Epidermal melanocyte (primary cell): Measurements from ENCODE around the gene RAMP3.
"Not testable (repeated sequence)": the region's sequence is repeated elsewhere in the genome, so short reads cannot be mapped to it uniquely, and the experiment has no call there.

Experiments used
- DNase-seq: peaks from one replicate; pipeline ENCODE4 v3.0.0; 2011; ENCODE audit warnings: low spot score; ENCODE audit not compliant: insufficient read length

RAMP3 gene

GRCh38 chr7:45131891-45132290, 25.7 kb upstream of the RAMP3 start:
- DNase-seq, result no peak

GRCh38 chr7:45132708-45133320, 24.8 kb upstream of the RAMP3 start:
- no peak for DNase-seq

DNA sequence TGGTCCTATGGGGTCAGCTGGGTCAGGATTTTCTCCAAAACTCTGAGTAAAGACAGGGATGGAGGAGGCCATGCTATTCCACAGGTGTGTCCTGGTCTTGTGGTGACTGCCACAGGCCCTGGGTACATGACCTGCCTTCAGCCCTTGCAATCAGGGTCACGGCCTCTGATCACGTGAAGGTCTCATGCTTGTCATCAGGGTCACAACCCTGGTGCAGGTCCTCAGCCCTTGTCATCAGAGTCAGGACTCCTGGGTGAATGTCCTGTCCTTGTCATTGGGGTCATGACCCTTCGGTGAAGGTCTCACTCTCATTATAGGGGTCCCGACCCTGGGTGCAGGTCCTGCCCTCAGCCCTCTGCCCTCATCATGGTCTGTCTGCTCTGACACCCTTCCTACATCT, 24.2 kb upstream of the RAMP3 start:
- DNase-seq, result no peak

DNA sequence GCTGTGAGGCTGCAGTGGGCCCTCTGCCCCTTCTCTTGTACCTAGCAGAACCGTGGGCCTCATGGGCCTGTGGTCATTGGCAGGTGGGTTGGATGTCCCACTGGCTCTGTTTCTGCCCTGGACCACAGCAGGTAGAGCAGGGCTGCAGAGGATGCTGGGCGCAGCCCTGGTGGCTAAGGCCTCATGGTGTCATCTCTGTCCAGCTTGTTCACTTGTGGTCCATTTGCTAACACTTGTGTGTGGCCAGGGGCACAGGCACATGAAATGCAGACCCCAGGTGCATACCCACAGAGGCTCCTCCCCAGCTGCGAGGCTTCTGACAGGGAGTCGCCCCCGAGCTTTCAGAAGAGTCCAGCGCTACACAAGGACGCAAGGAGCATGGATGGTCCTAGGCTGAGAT, 23.7 kb upstream of the RAMP3 start:
- no peak for DNase-seq

DNA sequence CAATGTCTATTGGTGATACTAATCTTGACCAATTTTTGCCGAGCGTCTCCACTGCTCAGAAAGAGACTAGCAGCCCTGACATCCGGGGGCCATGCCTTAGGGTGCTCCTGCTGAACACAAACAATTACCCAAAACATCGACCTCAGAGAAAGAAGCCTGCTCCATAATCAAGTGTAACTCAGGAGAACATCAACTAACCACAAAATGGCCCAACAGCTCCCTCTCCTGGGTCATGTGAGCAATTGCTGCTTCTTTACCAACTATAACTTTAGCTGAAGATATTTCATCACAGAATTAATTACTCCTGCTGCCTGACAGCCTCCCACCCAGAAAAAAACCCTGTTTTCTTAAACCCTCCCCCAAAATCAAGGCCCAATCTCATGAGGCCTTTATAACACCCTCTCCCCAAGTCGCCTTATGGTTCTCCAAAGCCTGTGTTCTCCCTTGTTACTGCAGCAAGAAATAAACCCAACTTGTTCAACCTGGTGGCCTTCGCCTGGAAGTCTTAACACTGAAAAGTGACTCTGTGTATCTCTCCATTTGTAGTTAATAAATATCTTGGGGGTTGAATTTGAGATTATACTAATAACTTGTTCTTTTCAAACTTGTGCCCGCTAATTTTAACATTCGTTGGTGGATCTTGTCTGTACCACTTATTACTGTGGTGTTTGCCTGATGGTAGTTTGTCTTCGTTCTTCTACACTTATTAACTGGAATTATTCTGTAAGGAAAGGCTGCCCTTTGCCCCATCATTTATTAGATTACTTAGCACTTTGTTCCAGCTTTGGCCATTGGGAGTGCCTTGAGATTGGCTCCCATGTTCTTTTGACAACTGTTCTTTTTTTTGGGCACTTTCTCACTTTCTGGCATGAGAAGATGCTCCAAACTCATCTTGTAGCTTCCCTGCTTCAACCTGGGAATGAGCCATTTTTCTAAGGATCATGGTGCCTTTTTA, 21.2 kb upstream of the RAMP3 start:
- peak; percentile 86 for DNase-seq

- DNase-seq, result no peak
Measured at GRCh38 chr7:45138433-45139267, 18.9 kb upstream of the RAMP3 start.

DNA sequence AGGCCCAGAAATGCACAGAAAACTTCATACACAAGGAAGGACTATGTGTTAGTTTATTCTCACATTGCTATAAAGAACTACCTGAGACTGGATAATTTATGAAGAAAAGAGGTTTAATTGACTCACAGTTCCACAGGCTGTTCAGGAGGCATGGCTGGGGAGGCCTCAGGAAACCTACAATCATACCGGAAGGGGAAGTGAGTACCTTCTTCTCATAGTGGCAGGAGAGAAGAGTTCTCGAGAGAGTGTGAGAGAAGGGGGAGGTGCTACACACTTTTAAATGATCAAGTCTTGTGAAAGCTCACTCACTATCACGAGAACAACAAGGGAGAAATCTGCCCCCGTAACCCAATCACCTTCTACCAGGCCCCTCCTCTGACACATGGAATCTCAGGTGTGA, 16.8 kb upstream of the RAMP3 start:
- DNase-seq, result no peak

- DNase-seq, result no peak
Measured at GRCh38 chr7:45143616-45144015, 14.0 kb upstream of the RAMP3 start.

DNA sequence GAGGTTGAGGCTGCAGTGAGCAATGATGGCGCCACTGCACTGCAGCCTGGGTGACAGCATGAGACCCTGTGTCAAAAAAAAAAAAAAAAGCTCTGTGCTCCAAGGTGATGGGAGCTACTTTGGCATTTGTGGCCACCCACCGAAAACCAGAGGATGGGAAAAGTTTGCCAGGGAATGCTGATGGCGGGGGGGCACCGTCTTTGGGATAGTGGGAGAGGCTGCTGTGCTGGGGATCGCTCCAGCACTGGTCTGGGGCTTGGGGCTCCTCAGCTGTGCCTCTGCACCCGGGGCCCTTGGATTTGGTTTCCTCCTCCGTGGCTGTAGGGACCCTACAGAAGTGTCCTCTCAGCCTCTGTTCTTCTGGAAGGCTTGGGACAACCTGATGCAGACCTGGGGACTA, 11.7 kb upstream of the RAMP3 start:
- DNase-seq, result no peak

GRCh38 chr7:45146531-45147379, 10.8 kb upstream of the RAMP3 start:
- no peak for DNase-seq

DNA sequence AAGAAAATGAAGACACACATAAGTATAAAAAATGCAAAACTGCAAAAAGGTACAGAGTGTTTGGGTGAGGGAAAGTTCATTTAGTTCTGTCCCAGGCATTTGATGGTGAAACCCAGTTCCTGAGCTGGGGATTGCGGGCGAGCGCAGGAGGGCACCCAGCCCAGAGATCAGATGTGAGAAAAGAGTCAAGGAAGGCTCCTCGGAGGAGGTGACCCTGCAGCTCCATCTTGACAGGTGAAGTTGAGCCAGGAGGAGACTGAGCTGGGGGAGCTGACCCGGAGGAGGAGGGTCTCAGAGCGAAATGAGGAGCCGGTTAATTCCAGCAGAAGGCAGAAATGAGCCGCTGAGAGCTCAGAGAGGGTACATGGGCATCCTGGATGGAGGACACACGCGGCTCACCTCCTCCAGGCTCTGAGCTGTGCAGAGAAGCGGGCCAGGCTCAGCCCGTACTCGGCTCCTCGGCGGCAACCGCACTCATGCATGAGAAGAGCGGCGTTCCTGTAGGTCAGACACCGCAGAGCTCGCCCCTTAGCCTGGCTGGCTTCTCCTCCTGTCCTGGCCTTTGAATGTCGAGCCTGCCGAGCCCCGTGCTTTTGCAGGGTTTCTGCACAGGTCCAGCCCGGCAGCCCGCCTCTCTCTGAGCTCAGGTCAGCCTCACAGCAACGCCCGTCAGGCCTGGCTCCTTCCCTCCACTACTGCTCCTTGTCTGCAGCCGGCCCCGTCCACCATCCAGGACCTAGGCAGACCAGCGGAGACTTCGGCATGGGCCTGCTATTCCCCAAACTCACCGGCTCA, 9.5 kb upstream of the RAMP3 start:
- DNase-seq, result no peak

DNA sequence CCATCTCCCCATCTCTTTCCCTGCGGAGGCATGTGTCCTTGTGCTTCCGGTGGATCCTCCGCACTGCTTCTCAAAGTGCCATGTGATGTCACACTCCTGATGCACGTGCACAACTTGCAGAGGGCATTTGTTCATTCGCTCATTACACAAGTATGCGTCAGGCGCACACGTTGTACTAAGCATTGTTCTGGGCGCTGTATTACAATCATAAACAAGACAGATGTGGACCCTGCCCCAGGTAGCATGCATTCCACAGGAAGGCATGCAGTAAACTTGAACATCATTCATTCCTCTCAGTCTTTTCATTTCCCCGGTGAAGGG, 9.0 kb upstream of the RAMP3 start:
- no peak for DNase-seq

GRCh38 chr7:45149606-45150005, 8.0 kb upstream of the RAMP3 start:
- no peak for DNase-seq

GRCh38 chr7:45150199-45150598, 7.4 kb upstream of the RAMP3 start:
- no peak for DNase-seq

DNA sequence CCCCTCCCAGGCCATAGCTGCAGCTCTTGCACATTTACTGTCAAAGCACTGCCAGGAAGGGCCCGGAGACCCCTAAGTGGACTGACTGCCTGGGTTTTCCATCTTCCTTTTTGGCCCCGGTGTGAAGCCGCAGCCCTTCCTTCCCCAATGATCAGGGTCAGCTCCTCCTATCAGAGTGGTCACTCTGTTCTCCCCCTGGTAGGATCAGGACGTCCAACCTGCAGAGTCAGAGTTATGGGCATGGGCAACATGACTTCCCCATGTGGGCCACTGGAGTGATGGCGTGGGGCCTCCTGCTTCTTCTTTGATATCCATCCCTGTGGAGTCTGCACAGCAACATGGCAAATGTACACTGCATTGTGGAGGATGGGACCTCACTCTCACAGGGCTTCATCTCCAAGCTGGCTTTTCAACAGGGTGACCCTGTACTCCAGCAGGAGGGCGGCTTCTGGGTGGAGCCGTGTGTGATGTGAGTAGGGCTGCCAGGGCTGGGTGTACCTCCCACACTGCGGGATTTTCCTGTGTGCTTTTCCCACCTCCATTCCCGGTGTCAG, 6.4 kb upstream of the RAMP3 start:
- no peak for DNase-seq

GRCh38 chr7:45151967-45152366, 5.6 kb upstream of the RAMP3 start:
- no peak for DNase-seq

GRCh38 chr7:45153233-45153632, 4.4 kb upstream of the RAMP3 start:
- no peak for DNase-seq

DNA sequence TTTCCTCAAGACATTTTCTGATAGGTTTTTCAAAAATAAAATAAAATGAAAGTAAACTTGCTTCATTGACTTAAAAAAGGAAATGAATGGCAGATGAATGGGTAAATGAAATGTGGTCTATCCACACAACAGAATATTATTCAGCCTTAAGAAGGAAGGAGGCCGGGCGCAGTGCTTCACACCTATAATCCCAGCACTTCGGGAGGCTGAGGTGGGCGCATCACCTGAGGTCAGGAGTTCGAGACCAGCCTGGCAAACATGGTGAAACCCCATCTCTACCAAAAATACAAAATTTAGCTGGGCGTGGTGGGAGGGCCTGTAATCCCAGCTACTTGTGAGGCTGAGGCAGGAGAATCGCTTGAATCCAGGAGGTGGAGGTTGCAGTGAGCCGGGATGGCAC, 3.7 kb upstream of the RAMP3 start:
- DNase-seq, result not testable (repeated sequence)

DNA sequence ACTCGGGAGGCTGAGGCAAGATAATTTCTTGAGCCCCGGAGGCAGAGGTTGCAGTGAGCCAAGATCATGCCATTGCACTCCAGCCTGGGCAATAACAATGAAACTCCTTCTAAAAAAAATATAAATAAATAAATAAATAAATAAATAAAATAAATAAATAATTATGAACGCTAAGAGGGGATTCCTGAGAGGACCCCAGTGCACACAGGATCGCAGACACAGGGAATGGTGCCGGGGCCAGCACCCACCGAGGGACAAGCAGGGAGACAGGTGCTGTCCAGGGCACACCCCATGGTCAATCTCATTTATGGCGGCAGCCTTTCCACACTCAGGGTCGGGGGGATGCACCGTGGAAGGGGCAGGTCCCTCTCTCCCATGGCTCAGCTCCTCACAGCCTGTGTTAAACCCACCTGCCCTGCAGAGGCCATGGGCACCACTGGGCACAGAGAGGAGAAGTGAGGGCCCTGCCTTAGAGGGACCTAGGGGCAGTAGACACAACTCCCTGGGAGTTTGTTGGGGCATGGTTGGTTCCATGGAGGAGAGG, 2.2 kb upstream of the RAMP3 start:
- DNase-seq, result no peak

GRCh38 chr7:45155941-45156340, 1.6 kb upstream of the RAMP3 start:
- no peak for DNase-seq
